Measurements from ENCODE around the gene WBP4. TPM values are rescaled to one million over a fixed set of nuclear protein-coding genes. Genes with fewer than 3 reads are reported as not detected.

WBP4 gene
- total RNA-seq, 1 experiment from 2014 or later: 14.5 TPM

- no peaks in the 10 kb centered on the region for H3K9me3 ChIP-seq (ENCODE audit: control insufficient read depth in 1 of 2, insufficient read depth in 1 of 2, low read depth in 1 of 2, low read length in 2 of 2)
- TF ChIP-seq EGR1 (IDR thresholded peaks at IDR 0.05; ENCODE audit: low read depth) (no peak), CEBPB (IDR thresholded peaks at IDR 0.05; ENCODE audit: low read depth) (no peak), YY1 (IDR thresholded peaks at IDR 0.05; ENCODE audit: extremely low read depth, insufficient replicate concordance, low read depth, low read length) (no peak), ZFX (IDR thresholded peaks at IDR 0.05) (no peak), ZNF274 (IDR thresholded peaks at IDR 0.05; ENCODE audit: low read depth, low read length) (no peak), CBX3 (IDR thresholded peaks at IDR 0.05; ENCODE audit: low read depth) (no peak), SP1 (IDR thresholded peaks at IDR 0.05; ENCODE audit: low read depth) (no peak), TCF7L2 (IDR thresholded peaks at IDR 0.05; ENCODE audit: borderline replicate concordance, extremely low read depth, insufficient read depth, insufficient read length) (no peak), CTCF (IDR thresholded peaks at IDR 0.05 in 2 of 3, conservative IDR thresholded peaks at IDR 0.05 in 1 of 3; ENCODE audit: borderline replicate concordance in 1 of 3, insufficient read depth in 1 of 3, low read depth in 2 of 3, low read length in 2 of 3) (no peak), ELF1 (IDR thresholded peaks at IDR 0.05; ENCODE audit: borderline replicate concordance, low read depth) (no peak), JUND (IDR thresholded peaks at IDR 0.05) (no peak), REST (IDR thresholded peaks at IDR 0.05; ENCODE audit: low read depth) (no peak), ATF3 (IDR thresholded peaks at IDR 0.05) (no peak), POLR2AphosphoS5 (IDR thresholded peaks at IDR 0.05; ENCODE audit: low read depth, low read length) (no peak), SIN3A (IDR thresholded peaks at IDR 0.05; ENCODE audit: low read depth) (no peak), ZBTB33 (IDR thresholded peaks at IDR 0.05; ENCODE audit: extremely low read depth, insufficient replicate concordance, low read length) (no peak), EZH2 (IDR thresholded peaks at IDR 0.05) (no peak), MAX (IDR thresholded peaks at IDR 0.05) (no peak)
- no peaks in the 10 kb centered on the region for H3K36me3 ChIP-seq (ENCODE audit: control insufficient read depth in 1 of 2, insufficient read depth in 2 of 2, low read length in 2 of 2)
- RAD21 ChIA-PET (ENCODE audit: low non-redundant PET in 1 of 2, low total read pairs in 2 of 2, uncharacterized antibody in 2 of 2, unreplicated experiment in 2 of 2): no interaction called here
- no peak for DNase-seq (ENCODE audit: low read depth, low spot score)
- no peaks in the 10 kb centered on the region for H3K4me1 ChIP-seq (ENCODE audit: control insufficient read depth in 1 of 2, insufficient read depth in 2 of 2, low read length in 2 of 2)
- no peak for ATAC-seq
- no peaks in the 10 kb centered on the region for H3K79me2 ChIP-seq (ENCODE audit: insufficient read depth, low read length)
- intact Hi-C loops (cut with micrococcal nuclease): loop anchor here (5.0 kb wide), 1 partner anchor 249 kb away; no protein-coding TSS in a partner anchor
- H3K9ac ChIP-seq (ENCODE audit: low read length): no peak overlapping the region
- CTCF ChIA-PET: no interaction called here
- no peak overlapping the region for H2AFZ ChIP-seq (ENCODE audit: low read depth, low read length, poor library complexity, severe bottlenecking)
- no peak overlapping the region for H3K4me3 ChIP-seq (replicated peaks in 1 of 2; ENCODE audit: low read depth in 1 of 2, low read length in 2 of 2)
- BruUV-seq (replicated peaks): no TSS peak
- H4K20me1 ChIP-seq (ENCODE audit: insufficient read depth): no peaks in the 10 kb centered on the region
- no peaks in the 10 kb centered on the region for H3K9me2 ChIP-seq (ENCODE audit: insufficient read depth)
- no peaks in the 10 kb centered on the region for H3K27me3 ChIP-seq (ENCODE audit: insufficient read depth, low read length)
- no peak overlapping the region for H3K4me2 ChIP-seq (ENCODE audit: low read length)
- POLR2A ChIA-PET: no interaction called here
- H3K27ac ChIP-seq (ENCODE audit: low read depth, low read length): no peak overlapping the region
Measured at GRCh38 chr13:41026788-41027187, 34.5 kb upstream of the WBP4 start.

Data from HCT116 (cell line).